SK-N-MC (cell line): ENCODE results near the gene MRTFB.

Experiments
- EZH2 ChIP-seq: fragments of 200-600 bp; sonication (generic); IDR thresholded peaks from one replicate; pipeline ENCODE4 v1.6.1; 2017; ENCODE audit warnings: antibody characterized with exemption
- FOXP2 ChIP-seq: optimal IDR thresholded peaks from 2 replicates; pipeline ENCODE3; 2011; ENCODE audit warnings: mild to moderate bottlenecking, moderate library complexity; ENCODE audit not compliant: insufficient read depth; ENCODE audit errors: extremely low read length, control extremely low read depth
- POLR2AphosphoS5 ChIP-seq: IDR thresholded peaks from 2 replicates; pipeline ENCODE4 v1.6.1; 2012; ENCODE audit warnings: mild to moderate bottlenecking, low read depth, low read length, borderline replicate concordance

- TF ChIP-seq EZH2 (no peak), POLR2AphosphoS5 (no peak), FOXP2 (no peak)
Measured at GRCh38 chr16:14309001-14309886, 238.1 kb downstream of the MRTFB start.
